GM19099 (cell line): ENCODE data around the gene ZFP64.

Experiments
- POLR2A ChIP-seq: IDR thresholded peaks from 3 replicates; pipeline ENCODE4 v1.6.1; 2011; ENCODE audit warnings: low read depth; ENCODE audit not compliant: insufficient read length; ENCODE audit errors: extremely low read depth

ZFP64 gene

GRCh38 chr20:52178691-52179090, 12.9 kb downstream of the ZFP64 start:
- no peak for TF ChIP-seq POLR2A

- no peak for TF ChIP-seq POLR2A
Measured at GRCh38 chr20:52175840-52176239, 15.7 kb downstream of the ZFP64 start.

DNA sequence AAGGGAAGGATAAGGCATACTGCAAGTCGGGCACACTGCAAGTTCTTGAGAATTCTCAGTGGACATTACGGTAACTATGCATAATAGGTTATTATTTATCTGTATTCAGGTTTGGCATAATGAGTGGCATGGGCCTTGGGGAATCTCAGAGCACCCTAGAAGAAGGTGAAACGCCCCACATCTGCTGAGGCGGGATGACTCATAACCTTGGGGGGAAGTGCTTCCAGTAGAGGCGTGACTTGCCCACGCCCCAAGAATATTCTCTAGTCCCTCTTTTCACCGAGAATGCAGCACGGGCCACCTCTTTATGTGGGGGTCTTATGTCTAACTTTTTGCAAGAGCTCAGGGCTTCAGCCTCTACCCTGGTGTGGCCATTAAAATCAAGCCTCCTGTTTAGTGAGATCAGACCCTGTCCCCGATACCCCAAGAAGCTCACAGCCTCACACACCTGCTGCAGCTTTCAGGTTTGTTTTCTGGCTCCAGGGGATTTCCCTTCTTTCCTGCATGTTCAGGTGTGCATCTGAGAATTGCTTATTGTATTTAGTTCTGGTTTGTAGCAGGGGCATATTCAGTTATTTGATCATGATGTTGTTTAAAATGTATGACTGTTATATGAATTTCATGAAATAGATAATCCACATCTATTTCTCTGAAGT, 19.1 kb downstream of the ZFP64 start:
- TF ChIP-seq POLR2A, result no peak

DNA sequence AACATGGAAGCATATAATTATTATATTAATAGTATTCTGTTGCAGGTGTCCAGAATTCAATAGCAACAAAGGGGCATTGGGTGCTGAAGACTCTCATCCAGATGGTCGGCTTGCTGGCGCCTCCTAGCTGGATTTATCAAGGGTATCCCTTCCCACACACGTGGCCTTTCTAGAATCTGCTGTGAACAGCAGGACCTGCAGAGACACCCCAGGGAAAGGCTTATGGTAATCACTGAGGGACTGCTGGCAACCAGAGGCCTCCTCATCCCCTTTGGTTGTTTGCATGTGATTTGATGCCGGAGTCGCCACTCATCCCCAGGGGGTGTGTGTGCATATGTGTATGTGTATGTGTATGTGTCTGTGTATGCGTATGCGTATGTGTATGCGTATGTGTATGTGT, 20.6 kb downstream of the ZFP64 start:
- TF ChIP-seq POLR2A, result no peak

- no peak for TF ChIP-seq POLR2A
Measured at GRCh38 chr20:52168116-52168515, 23.5 kb downstream of the ZFP64 start.

DNA sequence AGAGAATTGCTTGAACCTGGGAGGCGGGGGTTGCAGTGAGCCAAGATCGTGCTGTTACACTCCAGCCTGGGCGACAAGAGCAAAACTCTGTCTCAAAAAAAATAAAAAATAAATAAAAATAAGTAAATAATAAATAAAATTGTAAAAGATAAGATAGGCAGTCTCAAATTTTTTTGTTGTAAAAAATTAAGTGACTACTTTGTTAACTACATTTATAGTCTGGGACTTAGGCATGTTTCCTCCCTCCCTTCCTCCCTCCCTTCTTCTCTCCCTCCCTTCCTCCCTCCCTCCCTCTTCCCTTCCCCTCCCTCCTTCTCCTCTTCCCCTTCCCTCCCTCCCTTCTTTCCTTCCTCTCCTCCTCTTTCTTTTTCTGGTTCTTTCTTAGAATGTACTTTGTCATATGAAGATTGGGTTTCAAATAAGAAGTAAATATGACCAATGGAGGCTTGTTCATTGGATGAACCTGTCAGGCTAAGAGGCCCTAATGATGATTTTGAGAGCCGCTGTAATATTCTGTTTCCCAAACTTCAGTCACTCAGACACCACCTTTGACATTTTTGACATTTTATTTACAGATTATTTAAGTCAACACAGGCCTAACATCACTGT, 24.2 kb downstream of the ZFP64 start:
- TF ChIP-seq POLR2A, result no peak

- TF ChIP-seq POLR2A, result no peak
Measured at GRCh38 chr20:52166150-52166549, 25.4 kb downstream of the ZFP64 start.

DNA sequence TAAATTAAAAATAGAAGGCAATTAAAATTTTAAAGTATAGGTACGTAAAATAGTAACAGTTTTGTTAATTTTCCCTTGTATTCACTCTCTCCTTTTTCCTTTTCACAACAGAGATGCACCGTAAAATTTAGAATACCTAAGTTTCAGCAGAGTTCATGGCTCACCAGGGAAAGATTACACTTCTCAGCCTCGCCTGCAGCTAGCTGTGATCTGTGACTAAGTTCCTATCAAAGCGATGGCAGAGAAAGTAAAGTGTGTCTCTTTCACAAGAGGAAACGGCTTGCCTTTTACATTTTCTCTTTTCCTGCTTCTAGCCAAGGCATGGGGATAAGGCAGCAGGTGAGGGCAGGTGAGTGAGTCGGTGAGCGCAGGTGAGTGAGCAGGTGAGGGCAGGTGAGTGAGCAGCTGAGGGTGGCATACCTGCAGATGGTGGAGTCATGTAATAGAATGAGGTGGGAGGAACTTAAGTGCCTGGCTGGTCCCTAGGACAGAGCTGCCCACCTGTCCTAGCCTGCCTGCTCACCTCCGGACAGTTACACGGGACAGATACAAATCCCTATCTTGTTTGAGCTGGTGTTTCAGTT, 30.9 kb downstream of the ZFP64 start:
- no peak for TF ChIP-seq POLR2A

GRCh38 chr20:52160049-52160570, 31.5 kb downstream of the ZFP64 start:
- TF ChIP-seq POLR2A, result no peak

- TF ChIP-seq POLR2A, result no peak
Measured at GRCh38 chr20:52154575-52154974, 37.0 kb downstream of the ZFP64 start.

- TF ChIP-seq POLR2A, result no peak
Measured at GRCh38 chr20:52153896-52154295, 37.7 kb downstream of the ZFP64 start.

DNA sequence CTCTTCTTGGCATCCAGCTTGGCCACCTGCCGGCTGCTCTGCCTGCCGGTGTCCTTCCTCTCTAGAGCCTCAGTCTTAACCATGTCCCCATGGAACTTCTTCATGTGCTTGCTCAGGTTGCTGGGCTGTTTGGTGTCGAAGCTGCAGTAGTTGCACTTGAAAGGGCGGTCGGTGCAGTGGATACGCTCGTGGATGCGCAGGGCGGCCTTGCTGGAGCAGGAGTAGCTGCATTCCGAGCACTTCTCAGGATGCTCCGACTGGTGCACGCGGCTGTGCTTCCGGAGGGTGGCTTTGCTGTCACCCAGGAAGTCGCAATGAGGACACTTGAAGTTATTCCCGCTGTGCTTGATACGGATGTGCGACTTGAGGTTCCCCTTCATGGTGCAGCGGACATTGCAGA, 38.7 kb downstream of the ZFP64 start:
- no peak for TF ChIP-seq POLR2A

DNA sequence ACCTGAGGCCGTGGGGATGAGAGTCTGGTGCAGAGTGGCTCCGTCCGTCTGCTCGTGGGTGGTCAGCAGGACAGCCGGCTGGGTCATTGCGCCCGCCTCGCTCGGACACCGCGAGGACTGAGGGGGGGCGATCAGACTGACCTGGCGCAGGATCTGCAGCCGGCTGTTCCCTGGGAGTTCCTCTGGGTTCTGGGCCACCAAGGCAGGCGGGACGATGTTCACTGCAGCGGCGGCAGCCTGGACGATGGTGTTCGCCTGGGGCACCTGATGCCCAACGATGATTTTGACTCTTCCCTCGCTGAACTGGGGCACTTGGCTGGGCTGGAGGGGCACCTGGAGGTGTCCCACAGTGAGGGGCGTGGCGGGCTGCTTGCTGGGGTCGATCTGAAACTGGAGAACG, 39.2 kb downstream of the ZFP64 start:
- no peak for TF ChIP-seq POLR2A

DNA sequence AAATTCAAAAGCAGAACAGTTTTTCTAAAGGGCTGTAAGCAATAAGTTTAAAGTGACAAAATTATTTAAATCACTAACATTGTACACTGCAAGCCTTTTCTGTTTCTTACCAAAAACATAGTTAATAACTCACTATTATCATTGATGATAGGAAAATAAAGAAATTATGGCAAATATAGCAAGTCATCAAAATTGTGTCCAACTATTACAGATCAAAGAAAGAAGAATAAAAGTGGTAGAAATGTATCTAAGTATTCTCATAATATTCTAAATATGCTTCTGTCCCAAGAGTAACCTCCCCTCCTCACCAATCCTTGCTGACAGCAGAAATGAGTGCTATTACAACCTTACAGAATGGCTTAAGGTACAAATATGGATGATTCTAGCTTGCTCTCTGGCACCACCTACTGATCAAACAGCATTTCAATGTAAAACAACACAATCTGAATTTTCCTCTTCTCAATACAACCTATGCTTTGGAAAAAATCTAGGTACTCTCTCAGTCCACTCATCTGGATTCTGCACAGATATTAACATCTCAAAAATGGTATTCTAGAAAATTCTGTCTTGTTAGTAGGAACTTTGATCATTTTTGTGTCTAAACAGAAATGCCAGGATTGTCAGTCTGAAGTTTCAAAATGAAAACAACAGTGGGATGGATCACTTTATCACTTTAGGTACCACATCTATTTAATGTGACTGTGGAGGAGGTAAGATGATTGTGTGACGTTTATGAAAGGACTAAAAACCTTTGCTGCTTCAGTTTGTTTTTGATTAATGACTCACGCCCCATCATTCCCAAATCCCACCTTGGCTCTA, 40.9 kb downstream of the ZFP64 start:
- TF ChIP-seq POLR2A, result no peak

- TF ChIP-seq POLR2A, result no peak
Measured at GRCh38 chr20:52145587-52145986, 46.0 kb downstream of the ZFP64 start.
